HepG2 (cell line): Measurements from ENCODE around the gene SNRNP27. TPM values are rescaled to one million over a fixed set of nuclear protein-coding genes. Genes with fewer than 3 reads are reported as not detected.

ENCODE experiments used
- BORCS8-MEF2B ChIP-seq: sonication (generic); formaldehyde crosslinking; IDR thresholded peaks from 2 replicates; pipeline ENCODE4 v1.8.0; 2022; ENCODE audit warnings: mild to moderate bottlenecking, missing genetic modification reagents
- DMAP1 ChIP-seq: IDR thresholded peaks from 2 replicates; pipeline ENCODE4 v1.6.1; 2016
- E2F5 ChIP-seq: sonication (generic); formaldehyde crosslinking; conservative IDR thresholded peaks from 2 replicates; pipeline ENCODE4 v1.4.0; 2020; ENCODE audit warnings: missing genetic modification reagents
- JUN ChIP-seq: sonication (generic); formaldehyde crosslinking; IDR thresholded peaks from 2 replicates; pipeline ENCODE4 v1.4.0; 2020; ENCODE audit warnings: mild to moderate bottlenecking, missing genetic modification reagents
- KLF12 ChIP-seq: sonication (generic); formaldehyde crosslinking; IDR thresholded peaks from 2 replicates; pipeline ENCODE4 v1.4.0; 2020; ENCODE audit warnings: missing genetic modification reagents, borderline replicate concordance
- MEIS2 ChIP-seq: sonication (generic); formaldehyde crosslinking; IDR thresholded peaks from 2 replicates; pipeline ENCODE4 v1.9.0; 2021; ENCODE audit warnings: mild to moderate bottlenecking, missing genetic modification reagents
- MLLT10 ChIP-seq: sonication (generic); formaldehyde crosslinking; IDR thresholded peaks from 2 replicates; pipeline ENCODE4 v1.4.0; 2020; ENCODE audit warnings: missing genetic modification reagents
- PAF1 ChIP-seq: IDR thresholded peaks from 2 replicates; pipeline ENCODE4 v1.6.1; 2016; ENCODE audit warnings: missing genetic modification reagents, missing compliant biosample characterization
- POLR2AphosphoS2 ChIP-seq: IDR thresholded peaks from 2 replicates; pipeline ENCODE4 v1.6.1; 2011; ENCODE audit warnings: low read depth, low read length, improper control_type of control experiment
- RBFOX2 ChIP-seq: fragments of 200-400 bp; formaldehyde crosslinking; IDR thresholded peaks from 2 replicates; pipeline ENCODE4 v1.6.1; 2017; ENCODE audit warnings: low read depth, mild to moderate bottlenecking, low read length
- RELA ChIP-seq: sonication (generic); formaldehyde crosslinking; IDR thresholded peaks from 2 replicates; pipeline ENCODE4 v1.4.0; 2020; ENCODE audit warnings: missing genetic modification reagents
- SMAD1 ChIP-seq: sonication (generic); formaldehyde crosslinking; IDR thresholded peaks from 2 replicates; pipeline ENCODE4 v1.4.0; 2020; ENCODE audit warnings: missing genetic modification reagents, low read depth, mild to moderate bottlenecking, borderline replicate concordance
- SRF ChIP-seq: IDR thresholded peaks from 2 replicates; pipeline ENCODE4 v1.6.1; 2011; ENCODE audit warnings: mild to moderate bottlenecking, low read depth, low read length, moderate library complexity
- THAP11 ChIP-seq: IDR thresholded peaks from 2 replicates; pipeline ENCODE4 v1.6.1; 2016; ENCODE audit warnings: missing biosample characterization, missing genetic modification reagents
- ZBTB21 ChIP-seq: sonication (generic); formaldehyde crosslinking; IDR thresholded peaks from 2 replicates; pipeline ENCODE4 v1.4.0; 2020; ENCODE audit warnings: missing genetic modification reagents
- ZC3H13 ChIP-seq: sonication (generic); formaldehyde crosslinking; IDR thresholded peaks from 2 replicates; pipeline ENCODE4 v1.8.1; 2023; ENCODE audit warnings: mild to moderate bottlenecking, missing genetic modification reagents, moderate library complexity
- ZFP37 ChIP-seq: sonication (generic); formaldehyde crosslinking; IDR thresholded peaks from 2 replicates; pipeline ENCODE4 v1.4.0; 2020; ENCODE audit warnings: missing genetic modification reagents, borderline replicate concordance
- ZFY ChIP-seq: sonication (generic); formaldehyde crosslinking; IDR thresholded peaks from 2 replicates; pipeline ENCODE4 v1.4.0; 2020; ENCODE audit warnings: missing genetic modification reagents
- ZFYVE20 ChIP-seq: sonication (generic); formaldehyde crosslinking; IDR thresholded peaks from 2 replicates; pipeline ENCODE4 v1.8.0; 2023; ENCODE audit warnings: low read depth, mild to moderate bottlenecking, moderate library complexity, missing genetic modification reagents, borderline replicate concordance
- ZMAT3 ChIP-seq: sonication (generic); formaldehyde crosslinking; conservative IDR thresholded peaks from 2 replicates; pipeline ENCODE4 v1.7.0; 2021; ENCODE audit warnings: missing genetic modification reagents
- ZNF263 ChIP-seq: sonication (generic); formaldehyde crosslinking; IDR thresholded peaks from 2 replicates; pipeline ENCODE4 v1.4.0; 2020; ENCODE audit warnings: missing genetic modification reagents
- ZNF558 ChIP-seq: sonication (generic); formaldehyde crosslinking; IDR thresholded peaks from 2 replicates; pipeline ENCODE4 v1.9.0; 2022; ENCODE audit warnings: mild to moderate bottlenecking, missing genetic modification reagents, borderline replicate concordance
- ZNF597 ChIP-seq: sonication (generic); formaldehyde crosslinking; IDR thresholded peaks from 2 replicates; pipeline ENCODE4 v1.5.0; 2020; ENCODE audit warnings: missing genetic modification reagents
- ZNF629 ChIP-seq: sonication (generic); formaldehyde crosslinking; conservative IDR thresholded peaks from 2 replicates; pipeline ENCODE4 v1.5.0; 2020; ENCODE audit warnings: missing genetic modification reagents
- ZNF839 ChIP-seq: sonication (generic); formaldehyde crosslinking; IDR thresholded peaks from 2 replicates; pipeline ENCODE4 v1.4.0; 2020; ENCODE audit warnings: missing genetic modification reagents, mild to moderate bottlenecking, borderline replicate concordance
- ZSCAN30 ChIP-seq: sonication (generic); formaldehyde crosslinking; IDR thresholded peaks from 2 replicates; pipeline ENCODE4 v1.5.0; 2020; ENCODE audit warnings: mild to moderate bottlenecking, missing genetic modification reagents
- polyA plus RNA-seq, 8 experiments: library from polyadenylated mRNA; depleted of rRNA in 3 of 8; stranded (reverse) in 7 of 8; unstranded in 1 of 8; fragments of >200 nt; fragmentation: Illumina TruSeq in 4 of 8; extraction: Trizol in 4 of 8; gene quantifications; 2 replicates each; pipeline versions ENCODE4 v1.2.1 to v1.2.3, GENCODE V29; 2011 to 2016; ENCODE audit warnings: low read depth in 4 of 8, missing spikeins in 1 of 8, mixed read lengths in 1 of 8; ENCODE audit not compliant: insufficient read depth in 1 of 8
- total RNA-seq, 5 experiments: library from RNA; depleted of rRNA; stranded (reverse); fragments of >200 nt; fragmentation: Illumina TruSeq; extraction: Trizol; gene quantifications; 2 replicates each; pipeline ENCODE4 v1.2.3, GENCODE V29; 2016; ENCODE audit warnings: low read depth in 1 of 5
- TF ChIP-seq, protein P1 (sequence below): sonication (generic); formaldehyde crosslinking; IDR thresholded peaks from 2 replicates; pipeline ENCODE4 v1.8.1; 2023; ENCODE audit warnings: mild to moderate bottlenecking, missing genetic modification reagents
- TF ChIP-seq, protein P2 (sequence below): sonication (generic); formaldehyde crosslinking; IDR thresholded peaks from 2 replicates; pipeline ENCODE4 v1.9.0; 2022; ENCODE audit warnings: low read depth, missing genetic modification reagents

Gene SNRNP27
- total and polyA plus RNA-seq, 2 of the 13 experiments (the other 11 are each of a cell fraction or from before 2014, with no cell fraction given) = 49.8 to 54.6 TPM

DNA sequence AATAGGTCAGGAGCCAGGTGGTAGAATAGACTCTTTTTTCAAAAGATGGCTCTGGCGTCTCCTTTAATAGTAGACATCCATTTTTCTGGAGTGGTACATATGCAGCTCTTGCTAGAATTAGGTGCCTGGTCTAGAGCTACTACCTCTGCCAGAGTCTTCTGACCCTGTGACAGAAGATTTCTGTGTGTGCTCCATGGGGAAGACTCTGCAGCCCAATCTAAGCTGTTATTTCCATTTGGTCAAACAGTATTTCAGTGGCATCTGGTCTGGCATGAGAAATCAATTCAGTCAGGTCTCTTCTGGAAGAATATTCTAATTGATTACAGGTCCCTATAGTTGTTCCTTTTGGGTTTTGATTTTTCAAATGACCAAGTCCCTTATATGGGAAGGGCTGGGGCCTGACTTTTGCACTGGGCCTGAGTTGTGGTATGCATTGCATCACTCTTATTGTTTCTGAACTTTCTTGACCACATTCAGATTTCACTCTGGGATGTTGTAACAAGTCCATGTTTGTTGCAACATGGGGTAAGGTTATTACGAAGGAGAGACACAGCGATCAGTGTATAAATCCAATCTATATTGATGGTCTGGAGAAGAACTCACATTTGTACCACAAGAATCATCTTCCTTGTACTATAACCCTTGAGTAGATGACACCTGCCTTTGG lies 33.2 kb downstream of the SNRNP27 start (continued):
- TF ChIP-seq ZSCAN30 (CRISPR knock-in tag) (no peak), RBFOX2 (no peak), ZNF263 (CRISPR knock-in tag) (peak; percentile 76), ZFP37 (no peak), RELA (CRISPR knock-in tag) (no peak), BORCS8-MEF2B (no peak), ZNF839 (CRISPR knock-in tag) (no peak), ZNF629 (CRISPR knock-in tag) (no peak), ZNF558 (CRISPR knock-in tag) (no peak), ZFYVE20 (CRISPR knock-in tag) (no peak), PAF1 (CRISPR knock-in tag) (no peak), ZFY (peak; percentile 48; the same call in 1 of the 2 replicates), ZMAT3 (CRISPR knock-in tag) (no peak), JUN (CRISPR knock-in tag) (no peak), ZBTB21 (CRISPR knock-in tag) (0 out of 2 replicates have a peak, but pooled peaks have one; percentile 57), E2F5 (CRISPR knock-in tag) (no peak), SRF (peak; percentile 97), MLLT10 (no peak), POLR2AphosphoS2 (no peak), ZC3H13 (no peak), THAP11 (CRISPR knock-in tag) (peak; percentile 80), KLF12 (CRISPR knock-in tag) (no peak), MEIS2 (CRISPR knock-in tag) (no peak), DMAP1 (CRISPR knock-in tag) (no peak), SMAD1 (CRISPR knock-in tag) (no peak), ZNF597 (CRISPR knock-in tag) (no peak)
- TF ChIP-seq, protein P1, sequence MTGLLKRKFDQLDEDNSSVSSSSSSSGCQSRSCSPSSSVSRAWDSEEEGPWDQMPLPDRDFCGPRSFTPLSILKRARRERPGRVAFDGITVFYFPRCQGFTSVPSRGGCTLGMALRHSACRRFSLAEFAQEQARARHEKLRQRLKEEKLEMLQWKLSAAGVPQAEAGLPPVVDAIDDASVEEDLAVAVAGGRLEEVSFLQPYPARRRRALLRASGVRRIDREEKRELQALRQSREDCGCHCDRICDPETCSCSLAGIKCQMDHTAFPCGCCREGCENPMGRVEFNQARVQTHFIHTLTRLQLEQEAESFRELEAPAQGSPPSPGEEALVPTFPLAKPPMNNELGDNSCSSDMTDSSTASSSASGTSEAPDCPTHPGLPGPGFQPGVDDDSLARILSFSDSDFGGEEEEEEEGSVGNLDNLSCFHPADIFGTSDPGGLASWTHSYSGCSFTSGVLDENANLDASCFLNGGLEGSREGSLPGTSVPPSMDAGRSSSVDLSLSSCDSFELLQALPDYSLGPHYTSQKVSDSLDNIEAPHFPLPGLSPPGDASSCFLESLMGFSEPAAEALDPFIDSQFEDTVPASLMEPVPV = no peak
- TF ChIP-seq, protein P2, sequence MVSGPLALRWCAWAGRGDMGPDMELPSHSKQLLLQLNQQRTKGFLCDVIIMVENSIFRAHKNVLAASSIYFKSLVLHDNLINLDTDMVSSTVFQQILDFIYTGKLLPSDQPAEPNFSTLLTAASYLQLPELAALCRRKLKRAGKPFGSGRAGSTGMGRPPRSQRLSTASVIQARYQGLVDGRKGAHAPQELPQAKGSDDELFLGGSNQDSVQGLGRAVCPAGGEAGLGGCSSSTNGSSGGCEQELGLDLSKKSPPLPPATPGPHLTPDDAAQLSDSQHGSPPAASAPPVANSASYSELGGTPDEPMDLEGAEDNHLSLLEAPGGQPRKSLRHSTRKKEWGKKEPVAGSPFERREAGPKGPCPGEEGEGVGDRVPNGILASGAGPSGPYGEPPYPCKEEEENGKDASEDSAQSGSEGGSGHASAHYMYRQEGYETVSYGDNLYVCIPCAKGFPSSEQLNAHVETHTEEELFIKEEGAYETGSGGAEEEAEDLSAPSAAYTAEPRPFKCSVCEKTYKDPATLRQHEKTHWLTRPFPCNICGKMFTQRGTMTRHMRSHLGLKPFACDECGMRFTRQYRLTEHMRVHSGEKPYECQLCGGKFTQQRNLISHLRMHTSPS = no peak
